Activated naive CD4-positive, alpha-beta T cell treated with anti-CD3 and anti-CD28 coated beads, Interleukin-2, amount 10 ng/mL, durations not matched to agents 7 days and 5 days (primary cell): ENCODE data around the gene FAM78B.

Experiments
- CTCF ChIA-PET: fragments of 350-600 bp; sonication (Branson Sonifier 250); formaldehyde crosslinking; loops from one replicate; lab custom pipeline; 2021; ENCODE audit warnings: antibody characterized with exemption; lab: Charles Lee
- DNase-seq: peaks from one replicate; pipeline ENCODE4 v3.0.0-alpha.2; 2020
- H3K27ac Mint-ChIP-seq: one replicate; pipeline ENCODE4 v1.8.0; 2021; ENCODE audit warnings: mild to moderate bottlenecking, moderate library complexity, mixed read lengths
- H3K27me3 Mint-ChIP-seq: one replicate; pipeline ENCODE4 v1.8.0; 2021; ENCODE audit warnings: mild to moderate bottlenecking, mixed read lengths
- H3K36me3 Mint-ChIP-seq: one replicate; pipeline ENCODE4 v1.8.0; 2021; ENCODE audit warnings: mixed read lengths
- H3K4me1 Mint-ChIP-seq: one replicate; pipeline ENCODE4 v1.8.0; 2021; ENCODE audit warnings: mixed read lengths
- H3K4me3 Mint-ChIP-seq: one replicate; pipeline ENCODE4 v1.8.0; 2021; ENCODE audit warnings: mild to moderate bottlenecking, moderate library complexity, mixed read lengths
- H3K9me3 Mint-ChIP-seq: one replicate; pipeline ENCODE4 v1.8.0; 2021; ENCODE audit warnings: mixed read lengths

Gene FAM78B

DNA sequence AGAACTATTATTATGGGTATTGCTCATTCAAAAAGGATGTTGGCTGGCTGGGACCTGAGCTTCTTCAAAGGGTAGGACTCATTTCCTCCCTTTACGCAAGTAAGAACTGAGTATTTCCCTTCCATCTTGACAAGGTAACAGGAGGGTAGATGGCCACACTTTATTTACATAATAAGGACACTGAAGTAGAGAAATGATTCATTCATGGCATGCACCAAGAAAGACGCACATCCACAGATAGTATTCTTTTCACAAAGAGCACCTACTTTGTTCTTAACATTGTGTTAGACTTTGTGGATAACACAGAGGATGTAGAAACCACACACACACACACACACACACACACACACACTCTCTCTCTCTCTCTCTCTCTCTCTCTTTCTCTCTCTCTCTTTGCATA is 82.9 kb downstream of the FAM78B start:
- no peaks in the 10 kb centered on the region for H3K36me3 Mint-ChIP-seq
- H3K4me3 Mint-ChIP-seq = peak overlapping the region; percentile 39
- H3K4me1 Mint-ChIP-seq = peaks cover 46% of the 10 kb centered on the region
- peak overlapping the region; percentile 79 for H3K27ac Mint-ChIP-seq
- CTCF ChIA-PET = interaction anchor here (0.6 kb wide), 1 partner anchor 37 kb away, joined by 3 read pairs; no protein-coding TSS in a partner anchor
- DNase-seq = no peak
- H3K27me3 Mint-ChIP-seq = no peaks in the 10 kb centered on the region
- no peaks in the 10 kb centered on the region for H3K9me3 Mint-ChIP-seq

DNA sequence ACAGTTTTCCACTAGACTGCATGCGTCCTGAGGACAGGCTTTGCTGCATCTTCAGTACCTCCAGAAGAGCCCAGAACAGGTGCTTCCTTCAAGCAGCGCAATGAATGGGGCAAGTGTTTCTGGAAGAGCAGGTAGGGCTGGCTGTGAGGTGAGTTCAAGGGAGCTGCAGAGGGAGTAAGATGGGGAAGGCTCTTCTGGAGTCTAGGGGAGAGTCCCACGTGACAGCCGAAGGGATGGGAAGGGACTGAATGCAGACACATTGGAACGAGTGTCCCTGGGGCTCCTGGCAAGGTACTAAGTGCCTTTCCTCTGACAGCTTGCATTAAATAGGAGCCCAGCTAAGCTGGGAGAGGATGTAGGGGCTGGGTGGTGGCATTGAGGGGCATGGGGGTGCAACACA is 84.2 kb downstream of the FAM78B start:
- CTCF ChIA-PET = no interaction called here
- H3K27ac Mint-ChIP-seq = no peak overlapping the region
- no peaks in the 10 kb centered on the region for H3K9me3 Mint-ChIP-seq
- no peaks in the 10 kb centered on the region for H3K27me3 Mint-ChIP-seq
- DNase-seq = no peak
- no peak overlapping the region for H3K4me3 Mint-ChIP-seq
- H3K4me1 Mint-ChIP-seq = peaks cover 46% of the 10 kb centered on the region
- H3K36me3 Mint-ChIP-seq = no peaks in the 10 kb centered on the region

DNA sequence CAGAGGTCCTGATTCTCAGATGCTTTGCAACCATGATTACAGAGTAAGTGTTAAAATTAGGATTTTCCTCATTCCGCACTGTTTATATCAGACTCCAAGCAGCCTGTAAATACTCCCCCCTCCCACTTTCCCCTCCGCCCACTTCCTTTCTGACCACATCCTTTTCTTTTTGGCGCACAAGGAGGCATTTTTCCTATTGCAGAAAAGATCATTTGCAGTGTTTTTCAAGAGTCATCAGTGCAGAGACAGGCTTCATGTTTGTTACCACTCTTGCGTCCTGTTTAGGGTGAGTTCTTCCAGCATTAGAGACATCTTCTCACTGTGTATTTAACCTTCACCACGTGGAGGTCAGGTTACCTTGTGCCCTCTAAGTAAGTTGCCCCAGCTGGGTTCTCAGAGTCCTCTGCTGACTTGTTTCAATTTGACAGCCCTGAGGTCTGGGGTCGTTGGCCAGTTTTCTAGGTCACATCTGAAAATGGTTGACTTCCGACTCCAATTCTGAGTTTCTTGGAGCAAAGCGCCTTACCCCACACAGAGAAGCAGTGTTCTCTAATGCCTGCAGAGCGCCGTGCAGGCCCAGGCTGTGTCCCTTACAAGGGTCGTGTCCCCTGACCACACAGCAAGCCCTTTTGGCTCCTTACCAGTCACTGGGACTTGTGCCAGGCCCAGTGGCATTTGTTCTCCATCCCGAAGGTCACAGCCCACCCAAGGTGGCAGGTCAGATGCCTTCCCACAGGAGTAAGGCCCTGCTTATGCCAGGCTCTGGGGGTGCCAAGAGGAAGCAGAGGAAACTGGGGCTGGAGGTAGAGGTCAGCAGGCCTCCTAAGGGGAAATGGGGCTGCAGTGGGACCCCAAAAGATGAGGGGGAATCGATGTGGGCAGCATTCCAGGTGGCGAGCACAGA is 85.6 kb downstream of the FAM78B start:
- CTCF ChIA-PET = interaction anchor here (0.6 kb wide), 1 partner anchor 150 kb away, joined by 3 read pairs; no protein-coding TSS in a partner anchor

DNA sequence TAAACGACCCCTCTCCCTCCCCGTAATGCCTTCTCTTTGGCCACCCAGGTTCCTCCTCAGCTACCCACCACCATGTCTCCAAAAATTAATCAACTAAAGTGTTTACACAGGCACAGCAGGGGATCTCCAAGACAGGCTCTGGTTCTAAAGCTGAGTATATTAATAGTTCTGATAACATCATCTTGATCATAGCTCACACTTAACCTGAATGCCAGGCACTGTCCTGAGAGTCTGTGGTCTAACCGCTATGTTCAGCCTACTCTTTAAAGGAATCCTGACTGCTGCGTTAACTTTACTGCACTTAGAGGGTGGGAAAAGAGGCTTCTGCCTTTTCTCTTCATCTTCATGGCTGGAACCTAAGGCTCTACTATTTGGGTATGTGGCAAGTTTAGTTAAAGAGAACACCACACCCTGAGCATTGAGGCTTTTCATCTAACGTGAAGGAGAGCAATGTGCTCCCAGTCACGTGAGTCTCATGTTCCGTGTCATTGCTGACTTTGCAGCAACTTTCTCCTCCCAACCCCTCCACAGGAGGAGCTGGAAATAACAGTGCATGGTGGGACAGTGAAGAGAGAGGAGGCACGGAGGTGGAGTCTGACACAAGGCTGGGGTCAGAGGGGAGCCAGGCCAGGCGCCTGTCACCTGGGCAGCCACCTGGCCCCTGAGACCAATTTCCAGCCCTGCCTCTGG is 86.4 kb downstream of the FAM78B start:
- Mint-ChIP-seq H3K27me3 (no peaks in the 10 kb centered on the region), H3K27ac (peak overlapping the region; percentile 77), H3K4me3 (peak overlapping the region; percentile 22), H3K4me1 (peaks cover 44% of the 10 kb centered on the region), H3K36me3 (no peaks in the 10 kb centered on the region), H3K9me3 (no peaks in the 10 kb centered on the region)
- no peak for DNase-seq
- CTCF ChIA-PET = interaction anchor here (0.6 kb wide), 1 partner anchor 180 kb away, joined by 3 read pairs; no protein-coding TSS in a partner anchor

More for the DNA sequence above, 85.6 kb downstream of the FAM78B start:
- no peaks in the 10 kb centered on the region for H3K9me3 Mint-ChIP-seq
- H3K27me3 Mint-ChIP-seq = no peaks in the 10 kb centered on the region
- H3K4me3 Mint-ChIP-seq = peak overlapping the region; percentile 22
- H3K36me3 Mint-ChIP-seq = no peaks in the 10 kb centered on the region
- H3K4me1 Mint-ChIP-seq = peaks cover 45% of the 10 kb centered on the region
- H3K27ac Mint-ChIP-seq = peak overlapping the region; percentile 77
- DNase-seq = peak; percentile 29

DNA sequence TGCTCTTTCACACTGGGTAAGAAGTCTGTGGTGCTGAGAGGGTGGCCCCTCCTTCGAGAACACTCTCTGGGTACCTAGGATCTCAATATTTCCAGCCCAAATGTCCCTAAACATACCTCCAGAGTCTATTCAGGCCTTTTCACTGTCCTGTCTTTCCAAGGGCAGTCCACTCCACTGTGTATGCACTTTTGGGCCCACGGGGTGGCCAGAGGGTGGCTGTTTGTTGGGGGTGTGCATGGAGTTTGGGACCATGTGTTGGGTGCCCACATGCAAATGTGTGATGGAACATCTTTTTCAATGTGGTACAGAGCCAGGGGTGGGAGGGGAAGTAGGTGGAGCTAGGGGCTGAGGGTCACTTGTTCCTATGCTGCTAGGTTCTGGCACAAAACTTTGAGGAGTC is 87.5 kb downstream of the FAM78B start:
- Mint-ChIP-seq H3K36me3 (no peaks in the 10 kb centered on the region), H3K27me3 (no peaks in the 10 kb centered on the region), H3K4me1 (peaks cover 43% of the 10 kb centered on the region), H3K4me3 (no peak overlapping the region), H3K27ac (no peak overlapping the region), H3K9me3 (no peaks in the 10 kb centered on the region)
- no peak for DNase-seq
- CTCF ChIA-PET = no interaction called here

DNA sequence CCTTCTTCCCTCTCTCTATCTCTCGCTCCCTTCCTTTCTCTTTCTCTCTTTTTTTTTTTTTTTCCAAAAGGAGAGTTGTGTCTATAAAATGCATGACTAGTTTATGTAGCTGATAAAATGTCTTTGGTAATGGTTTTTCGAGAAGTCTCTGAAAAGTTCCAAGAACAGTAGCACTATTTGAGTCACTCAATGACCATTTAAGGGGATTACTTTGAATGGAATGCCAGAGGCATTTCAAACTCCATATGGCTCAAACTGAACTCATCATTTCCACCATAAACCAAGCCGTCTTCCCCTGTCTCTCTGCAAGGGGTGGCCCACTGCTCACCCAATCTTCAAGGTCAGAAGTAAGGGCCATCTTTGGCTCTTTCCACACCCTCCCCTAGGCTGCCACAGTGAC is 93.3 kb downstream of the FAM78B start:
- no peaks in the 10 kb centered on the region for H3K9me3 Mint-ChIP-seq
- no peak for DNase-seq
- H3K4me3 Mint-ChIP-seq = no peak overlapping the region
- CTCF ChIA-PET = no interaction called here
- H3K27me3 Mint-ChIP-seq = no peaks in the 10 kb centered on the region
- H3K4me1 Mint-ChIP-seq = no peaks in the 10 kb centered on the region
- no peaks in the 10 kb centered on the region for H3K36me3 Mint-ChIP-seq
- H3K27ac Mint-ChIP-seq = no peak overlapping the region

DNA sequence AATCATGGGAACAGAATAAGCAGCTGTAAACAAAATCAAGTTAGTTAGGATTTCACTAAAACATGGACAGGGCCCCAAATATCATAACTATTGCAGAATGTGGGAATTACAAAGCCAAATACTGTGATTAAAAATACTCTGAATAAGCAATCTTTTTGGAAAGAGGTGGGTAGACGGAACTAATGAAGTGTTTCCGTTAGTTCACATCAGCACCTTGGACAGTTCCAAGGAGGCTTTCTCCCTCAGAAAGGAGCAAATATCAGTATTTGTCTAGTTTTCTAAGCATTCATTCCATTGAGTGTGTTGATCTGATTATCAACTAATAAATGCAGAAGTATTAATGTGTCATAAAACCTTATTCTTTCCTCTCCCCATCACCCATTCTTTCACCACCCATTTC is 97.4 kb downstream of the FAM78B start:
- CTCF ChIA-PET = no interaction called here

DNA sequence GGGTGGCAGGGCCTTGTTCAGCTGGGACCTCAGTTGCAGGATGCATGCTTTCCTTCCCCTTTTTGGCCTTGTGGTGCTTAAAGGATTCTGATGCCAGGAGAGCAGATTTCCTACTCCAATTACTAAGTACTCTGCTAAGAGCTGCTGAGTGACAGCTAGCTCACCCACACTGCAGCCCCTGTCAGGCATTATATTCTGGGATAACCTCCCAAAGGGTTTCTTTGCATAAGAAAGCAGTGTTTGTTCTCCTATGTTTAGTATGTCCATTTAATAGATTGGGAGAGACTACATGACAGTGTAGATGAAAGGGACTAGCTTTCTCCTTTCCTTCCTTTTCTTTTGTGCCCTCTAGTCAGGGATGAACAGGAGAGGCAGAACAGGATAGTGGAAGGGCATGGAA is 100.7 kb downstream of the FAM78B start:
- H3K4me3 Mint-ChIP-seq = no peak overlapping the region
- H3K9me3 Mint-ChIP-seq = no peaks in the 10 kb centered on the region
- no peak for DNase-seq
- CTCF ChIA-PET = no interaction called here
- no peaks in the 10 kb centered on the region for H3K36me3 Mint-ChIP-seq
- no peaks in the 10 kb centered on the region for H3K27me3 Mint-ChIP-seq
- H3K4me1 Mint-ChIP-seq = no peaks in the 10 kb centered on the region
- no peak overlapping the region for H3K27ac Mint-ChIP-seq

More for the DNA sequence above, 97.4 kb downstream of the FAM78B start:
- no peaks in the 10 kb centered on the region for H3K27me3 Mint-ChIP-seq
- H3K36me3 Mint-ChIP-seq = no peaks in the 10 kb centered on the region
- DNase-seq = peak; percentile 38
- no peak overlapping the region for H3K4me3 Mint-ChIP-seq
- H3K27ac Mint-ChIP-seq = no peak overlapping the region
- no peaks in the 10 kb centered on the region for H3K9me3 Mint-ChIP-seq
- H3K4me1 Mint-ChIP-seq = no peaks in the 10 kb centered on the region

DNA sequence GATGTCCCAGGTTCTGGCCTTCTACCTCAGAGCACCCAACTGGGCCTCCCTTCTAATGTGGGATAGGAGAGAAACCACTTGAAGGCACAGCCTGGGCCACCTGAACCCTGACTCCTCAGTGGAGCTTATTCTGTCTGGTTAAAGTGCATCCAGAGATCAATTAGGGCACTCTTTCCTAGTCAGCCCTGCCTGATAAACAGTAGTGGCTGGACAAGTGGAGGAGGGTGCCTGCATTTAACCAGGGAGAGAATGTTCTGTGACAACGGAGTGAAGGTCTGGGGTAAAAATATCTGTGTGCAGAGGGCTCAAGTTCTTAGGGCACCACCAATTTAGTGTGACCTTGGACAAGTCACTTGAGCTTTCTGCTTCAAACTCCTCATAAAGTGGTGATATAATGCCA is 101.8 kb downstream of the FAM78B start:
- H3K9me3 Mint-ChIP-seq = no peaks in the 10 kb centered on the region
- no peaks in the 10 kb centered on the region for H3K36me3 Mint-ChIP-seq
- H3K27me3 Mint-ChIP-seq = no peaks in the 10 kb centered on the region
- no peak overlapping the region for H3K27ac Mint-ChIP-seq
- no peak for DNase-seq
- H3K4me3 Mint-ChIP-seq = no peak overlapping the region
- H3K4me1 Mint-ChIP-seq = no peaks in the 10 kb centered on the region
- CTCF ChIA-PET = no interaction called here

DNA sequence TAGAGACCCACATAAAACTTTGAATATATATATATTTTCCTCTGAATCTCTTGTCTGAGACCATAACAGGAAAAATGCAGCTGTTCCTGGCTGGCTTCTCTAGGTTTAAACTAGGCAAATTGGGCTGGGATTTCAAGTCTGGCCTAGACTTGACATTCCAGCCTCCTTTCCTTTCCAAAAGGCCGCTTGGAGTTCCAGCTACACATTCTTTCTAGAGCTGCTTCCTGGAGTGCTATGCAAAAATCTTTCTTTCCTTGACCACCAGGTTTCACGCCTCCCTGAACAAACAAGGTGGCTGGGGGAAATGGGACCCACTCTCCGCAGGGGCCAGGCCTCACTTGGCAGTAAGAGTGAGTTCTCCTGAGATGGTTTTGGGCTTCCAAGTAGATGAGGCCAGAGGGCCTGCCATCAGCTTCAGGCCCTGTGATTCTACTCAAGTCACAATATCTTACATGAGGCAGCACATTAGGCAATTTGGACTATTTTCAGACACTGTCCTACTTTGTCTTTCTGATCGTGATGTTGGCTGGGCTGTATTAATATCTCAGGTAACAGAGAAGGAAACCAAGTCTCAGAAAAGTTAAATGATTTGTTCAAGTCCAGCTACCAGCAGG is 102.4 kb downstream of the FAM78B start:
- Mint-ChIP-seq H3K4me3 (no peak overlapping the region), H3K27me3 (peaks cover 2% of the 10 kb centered on the region), H3K4me1 (no peaks in the 10 kb centered on the region), H3K36me3 (no peaks in the 10 kb centered on the region), H3K9me3 (no peaks in the 10 kb centered on the region), H3K27ac (no peak overlapping the region)
- no peak for DNase-seq
- CTCF ChIA-PET = no interaction called here

DNA sequence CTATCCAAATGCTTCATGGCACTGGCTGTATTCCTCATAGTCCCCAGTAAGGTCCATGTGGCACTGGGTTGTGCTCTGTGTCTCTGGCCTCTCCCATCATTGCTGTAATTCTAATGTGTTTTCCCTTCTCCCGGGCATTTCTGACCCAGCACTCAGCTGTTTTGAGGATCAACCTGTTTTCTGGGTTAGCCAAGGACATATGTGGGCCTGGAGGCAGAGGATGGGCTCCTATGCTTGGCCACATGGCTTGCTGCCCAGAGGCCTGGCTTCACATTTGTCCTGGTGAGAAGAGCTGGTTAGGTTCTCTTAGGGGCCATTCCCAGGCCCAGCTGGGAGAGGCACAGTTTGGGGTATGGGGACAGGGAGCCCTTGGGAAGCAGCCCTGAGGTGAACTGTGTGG is 103.1 kb downstream of the FAM78B start:
- Mint-ChIP-seq H3K4me3 (no peak overlapping the region), H3K9me3 (no peaks in the 10 kb centered on the region), H3K27ac (no peak overlapping the region), H3K36me3 (no peaks in the 10 kb centered on the region), H3K4me1 (no peaks in the 10 kb centered on the region), H3K27me3 (peaks cover 9% of the 10 kb centered on the region)
- CTCF ChIA-PET = no interaction called here
- no peak for DNase-seq

DNA sequence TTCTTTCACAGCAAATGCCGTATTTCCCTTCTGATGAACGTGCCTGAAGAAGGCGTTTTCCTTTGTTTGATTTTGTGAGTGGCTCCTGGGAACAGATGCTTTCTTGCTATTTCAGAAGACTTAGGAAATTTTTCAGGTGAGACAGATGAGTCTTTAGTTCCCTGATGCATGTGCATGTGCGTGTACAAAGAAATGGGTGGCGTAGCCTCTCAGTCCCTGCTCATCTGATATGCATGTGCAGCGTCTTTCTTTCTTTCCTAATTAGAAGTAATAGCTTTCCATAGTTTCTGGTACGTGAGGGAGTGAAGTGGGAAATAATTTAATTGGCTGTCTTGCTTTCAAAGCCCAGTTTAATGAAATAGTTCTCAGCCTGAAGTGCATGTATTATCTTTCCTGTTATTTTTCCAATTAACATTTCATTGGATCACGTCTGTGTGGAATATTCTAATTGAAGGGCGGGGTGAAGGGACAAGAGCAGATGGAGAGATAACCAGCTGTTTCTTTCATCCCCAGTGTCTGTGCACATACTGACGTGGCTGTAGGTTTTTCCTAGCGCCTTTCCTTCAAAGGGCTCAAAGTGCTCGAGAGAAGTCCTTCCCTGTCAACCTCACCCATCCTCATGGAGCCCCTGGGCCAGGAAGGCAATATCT is 104.3 kb downstream of the FAM78B start:
- no peaks in the 10 kb centered on the region for H3K36me3 Mint-ChIP-seq
- DNase-seq = no peak
- H3K27me3 Mint-ChIP-seq = peaks cover 10% of the 10 kb centered on the region
- no peak overlapping the region for H3K4me3 Mint-ChIP-seq
- H3K4me1 Mint-ChIP-seq = no peaks in the 10 kb centered on the region
- CTCF ChIA-PET = no interaction called here
- no peaks in the 10 kb centered on the region for H3K9me3 Mint-ChIP-seq
- no peak overlapping the region for H3K27ac Mint-ChIP-seq

DNA sequence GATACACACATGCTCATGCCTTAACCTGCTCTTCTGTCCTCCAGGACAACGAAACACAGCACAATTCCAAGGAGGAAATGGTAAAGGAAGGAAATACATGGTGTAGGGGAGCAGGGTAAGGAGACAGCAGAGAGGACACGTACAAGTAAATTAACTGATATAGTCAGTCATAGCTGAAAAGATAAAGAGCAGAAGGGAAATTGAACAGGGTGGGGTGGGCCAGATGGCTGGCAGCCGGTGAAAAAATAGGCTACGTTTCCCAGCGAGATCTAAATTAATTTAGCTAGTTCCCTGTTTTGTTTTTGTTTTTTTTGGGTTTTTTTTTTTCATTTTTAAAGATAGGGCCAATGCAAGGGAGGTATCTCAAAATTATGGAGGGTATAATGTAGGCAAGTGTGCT is 109.2 kb downstream of the FAM78B start:
- no peak overlapping the region for H3K4me3 Mint-ChIP-seq
- H3K27ac Mint-ChIP-seq = no peak overlapping the region
- no peaks in the 10 kb centered on the region for H3K9me3 Mint-ChIP-seq
- no peaks in the 10 kb centered on the region for H3K4me1 Mint-ChIP-seq
- no peak for DNase-seq
- H3K36me3 Mint-ChIP-seq = no peaks in the 10 kb centered on the region
- peaks cover 13% of the 10 kb centered on the region for H3K27me3 Mint-ChIP-seq
- CTCF ChIA-PET = no interaction called here

DNA sequence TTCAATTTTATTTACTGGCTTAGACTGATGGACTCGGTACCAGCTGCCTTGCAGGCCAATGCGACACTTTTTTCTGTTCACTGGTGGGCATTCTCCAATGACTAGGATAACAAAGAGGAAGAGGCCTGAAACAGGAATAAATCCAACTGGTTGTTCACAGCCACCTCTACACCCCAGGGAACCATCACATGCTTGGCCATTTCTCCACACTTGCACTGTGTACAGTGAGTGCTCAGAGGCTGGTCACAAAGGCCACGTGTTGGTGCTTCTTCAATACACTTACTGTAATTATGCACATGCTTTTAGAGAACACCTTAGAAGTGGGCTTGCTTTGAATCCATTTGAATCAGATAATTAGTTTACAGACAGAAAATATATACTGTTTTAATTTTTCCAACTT is 113.4 kb downstream of the FAM78B start:
- Mint-ChIP-seq H3K36me3 (no peaks in the 10 kb centered on the region), H3K9me3 (no peaks in the 10 kb centered on the region), H3K27ac (no peak overlapping the region), H3K4me3 (no peak overlapping the region), H3K27me3 (peaks cover 7% of the 10 kb centered on the region), H3K4me1 (no peaks in the 10 kb centered on the region)
- no peak for DNase-seq
- CTCF ChIA-PET = no interaction called here
